ENCODE results near the gene CLEC2A.
"Not testable (repeated sequence)": the region's sequence is repeated elsewhere in the genome, so short reads cannot be mapped to it uniquely, and the experiment has no call there.

CLEC2A gene

GRCh38 chr12:9932270-9932669 lies at the start of gene CLEC2A:
TSS of gene CLEC2A (minus strand) at chr12:9932370. CDS start at chr12:9932329, 41 bp downstream.
- no peak for DNase-seq (ENCODE audit: low read depth in 3 of 3, low spot score in 1 of 3)

DNA sequence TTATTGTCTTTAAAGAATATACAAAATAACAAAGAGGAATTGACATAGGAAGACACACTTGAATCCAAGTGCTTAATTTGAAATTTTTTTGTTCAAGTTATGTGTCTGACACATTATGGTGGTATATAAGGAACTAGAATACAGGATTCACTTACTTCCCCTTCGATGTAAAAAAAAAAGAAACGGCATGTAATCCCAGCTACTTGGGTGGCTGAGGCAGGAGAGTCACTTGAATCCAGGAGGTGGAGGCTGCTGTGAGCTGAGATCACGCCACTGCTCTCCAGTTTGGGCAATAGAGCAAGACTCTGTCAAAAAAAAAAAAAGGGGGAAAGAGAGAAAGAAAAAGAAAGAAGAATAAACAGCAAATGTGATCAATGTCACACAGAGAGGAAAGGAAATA lies 48.0 kb upstream of the CLEC2A start:
- no peak for DNase-seq (ENCODE audit: low read depth in 3 of 3, low spot score in 1 of 3)

GRCh38 chr12:9977916-9978315 lies 45.7 kb upstream of the CLEC2A start:
- no peak for DNase-seq (ENCODE audit: low read depth in 3 of 3, low spot score in 1 of 3)

DNA sequence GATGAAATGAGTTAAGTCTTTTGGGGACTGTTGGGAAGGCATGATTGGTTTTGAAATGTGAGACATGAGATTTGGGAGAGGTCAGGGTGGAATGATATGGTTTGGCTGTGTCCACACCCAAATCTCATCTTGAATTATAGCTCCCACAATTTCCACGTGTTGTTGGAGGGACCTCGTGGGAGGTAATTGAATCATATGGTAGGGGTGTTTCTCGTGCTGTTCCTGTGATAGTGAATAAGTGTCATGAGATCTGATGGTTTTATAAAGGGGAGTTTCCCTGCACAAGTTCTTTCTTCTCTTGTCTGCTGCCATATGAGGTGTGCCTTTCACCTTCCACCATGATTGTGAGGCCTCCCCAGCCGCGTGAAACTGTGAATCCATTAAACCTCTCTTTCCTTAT lies 44.5 kb upstream of the CLEC2A start:
- DNase-seq (ENCODE audit: low read depth in 3 of 3, low spot score in 1 of 3): not testable (repeated sequence)

- no peak for DNase-seq (ENCODE audit: low read depth in 3 of 3, low spot score in 1 of 3)
These were observed 43.4 kb upstream of the CLEC2A start for GRCh38 chr12:9975614-9976013.

DNA sequence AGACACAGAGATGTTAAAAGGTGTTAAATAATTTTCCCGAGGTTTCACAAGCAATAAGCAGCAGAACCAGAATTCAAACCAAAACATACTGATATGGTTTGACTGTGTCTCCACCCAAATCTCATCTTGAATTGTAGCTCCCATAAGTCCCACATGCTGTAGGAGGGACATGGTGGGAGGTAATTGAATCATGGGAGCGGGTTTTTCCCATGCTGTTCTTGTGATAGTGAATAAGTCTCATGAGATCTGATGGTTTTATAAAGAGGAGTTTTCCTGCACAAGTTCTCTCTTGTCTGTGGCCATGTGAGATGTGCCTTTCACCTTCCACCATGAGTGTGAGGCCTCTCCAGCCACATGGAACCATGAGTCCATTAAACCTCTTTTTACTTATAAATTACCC lies 42.6 kb upstream of the CLEC2A start:
- DNase-seq (ENCODE audit: low read depth in 3 of 3, low spot score in 1 of 3): not testable (repeated sequence)

DNA sequence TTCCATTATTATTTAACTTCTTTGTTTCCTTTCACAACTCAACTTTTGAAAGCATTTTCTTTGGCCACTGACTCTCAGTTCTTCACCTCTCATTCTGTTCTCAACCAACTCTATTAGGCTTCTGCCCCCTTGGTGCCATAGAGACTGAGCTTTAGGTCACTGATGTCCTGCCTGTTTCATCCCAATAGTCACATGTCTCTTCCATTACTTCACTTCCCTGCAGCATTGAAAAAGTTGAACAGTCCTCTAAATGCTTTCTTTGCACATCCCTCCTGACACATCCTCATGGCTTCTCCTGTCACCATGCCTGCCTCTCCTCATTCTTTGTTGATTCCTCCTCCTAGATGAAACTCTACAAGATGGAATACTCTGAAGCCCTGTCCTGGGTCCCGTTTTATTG lies 41.8 kb upstream of the CLEC2A start:
- no peak for DNase-seq (ENCODE audit: low read depth in 3 of 3, low spot score in 1 of 3)

GRCh38 chr12:9971181-9971580 lies 39.0 kb upstream of the CLEC2A start, which contains the start of gene CLEC12A:
TSS of gene CLEC12A (plus strand) at chr12:9971409. CDS start at chr12:9971597, 188 bp downstream.
- no peak for DNase-seq (ENCODE audit: low read depth in 3 of 3, low spot score in 1 of 3)

DNA sequence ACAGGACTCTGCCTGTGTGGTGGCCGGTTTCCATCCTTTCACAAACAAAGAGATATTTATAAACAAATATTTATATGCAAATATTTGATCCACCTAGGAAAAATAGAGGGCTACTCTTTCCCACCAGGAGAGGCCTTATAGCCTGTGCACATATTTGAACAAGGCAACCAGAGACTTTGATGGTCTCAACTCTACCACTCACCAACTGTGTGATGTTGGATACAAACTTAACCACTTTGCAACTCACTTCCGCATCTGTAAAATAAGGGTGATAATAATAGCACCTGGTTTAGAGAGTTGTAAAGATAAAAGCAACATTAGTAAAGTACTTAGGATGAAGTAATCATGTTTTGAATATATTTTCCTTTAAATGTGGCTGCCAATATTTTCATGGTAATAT lies 37.5 kb upstream of the CLEC2A start:
- no peak for DNase-seq (ENCODE audit: low read depth in 3 of 3, low spot score in 1 of 3)

- no peak for DNase-seq (ENCODE audit: low read depth in 3 of 3, low spot score in 1 of 3)
These were observed 29.7 kb upstream of the CLEC2A start for GRCh38 chr12:9961901-9962300.

DNA sequence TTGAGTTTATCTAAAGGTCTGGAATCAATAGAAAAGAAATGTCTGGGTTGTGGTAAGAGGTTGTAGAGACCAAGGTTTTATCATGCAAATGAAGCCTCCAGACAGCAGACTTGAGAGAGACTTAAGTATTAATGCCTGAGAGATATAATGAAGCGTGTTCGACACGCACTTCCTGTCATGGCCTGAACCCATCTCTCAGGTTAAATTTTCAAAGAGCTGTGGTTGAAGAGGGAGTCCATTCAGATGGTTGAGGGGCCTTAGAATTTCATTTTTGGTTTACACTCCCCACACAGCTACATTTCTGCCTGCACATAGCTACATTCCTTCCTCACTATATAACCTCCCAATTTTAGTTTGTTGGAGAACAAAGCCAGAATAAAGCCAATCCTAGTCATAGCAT lies 28.9 kb upstream of the CLEC2A start:
- no peak for DNase-seq (ENCODE audit: low read depth in 3 of 3, low spot score in 1 of 3)

- no peak for DNase-seq (ENCODE audit: low read depth in 3 of 3, low spot score in 1 of 3)
These were observed 28.4 kb upstream of the CLEC2A start for GRCh38 chr12:9960590-9960989.

DNA sequence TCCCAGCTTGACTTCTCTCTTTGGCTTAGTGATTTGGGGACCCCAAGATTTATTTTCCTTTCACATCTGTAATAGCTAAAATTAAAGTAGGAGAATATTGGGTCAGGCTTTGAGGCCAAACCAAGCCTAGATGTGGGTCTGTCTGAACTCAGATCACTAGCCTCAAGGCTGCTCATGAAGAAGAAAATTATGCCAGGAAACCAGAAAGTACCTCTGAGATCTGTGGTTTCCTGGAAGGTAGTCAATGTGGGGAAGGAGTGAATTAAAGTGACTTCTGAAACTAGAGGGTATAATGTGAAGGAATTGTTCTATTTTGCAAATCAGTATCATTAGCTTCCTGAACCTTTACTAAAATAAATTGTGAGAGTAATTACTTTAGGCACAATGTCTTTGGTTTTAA lies 25.7 kb upstream of the CLEC2A start:
- DNase-seq (ENCODE audit: low read depth in 3 of 3, low spot score in 1 of 3): no peak

GRCh38 chr12:9952954-9953729 lies 21.0 kb upstream of the CLEC2A start:
- not testable (repeated sequence) for DNase-seq (ENCODE audit: low read depth in 3 of 3, low spot score in 1 of 3)

DNA sequence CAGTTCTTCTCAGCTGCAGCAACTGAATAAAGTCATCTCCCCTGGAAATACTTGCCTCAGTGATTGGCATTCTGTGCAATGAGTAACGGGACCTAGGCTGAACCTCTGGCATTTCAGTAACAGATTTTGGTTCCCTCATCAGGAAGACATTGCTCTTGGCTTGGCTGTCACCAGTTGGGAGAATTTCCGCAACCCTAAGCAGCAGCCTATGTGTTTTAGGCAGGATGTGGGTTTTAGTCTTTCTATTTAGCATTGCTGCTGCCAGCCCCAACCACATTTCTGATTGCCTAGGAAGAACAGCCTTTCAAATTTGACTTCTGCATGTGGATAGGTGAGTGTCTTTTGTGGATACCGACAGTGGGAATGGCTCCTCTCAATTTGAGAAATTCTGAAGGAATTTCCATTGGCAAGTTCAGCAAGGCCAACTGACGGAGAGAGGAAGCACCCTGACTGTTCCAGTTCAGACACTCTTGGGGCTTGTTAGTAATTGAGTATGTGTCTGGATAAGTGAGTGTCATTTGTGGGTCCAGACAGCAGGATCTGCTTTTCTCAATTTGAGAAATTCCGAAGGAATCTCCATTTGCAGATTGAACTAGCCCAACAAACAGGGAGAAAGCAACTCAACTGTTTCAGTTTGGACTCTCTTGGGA lies 19.0 kb upstream of the CLEC2A start:
- no peak for DNase-seq (ENCODE audit: low read depth in 3 of 3, low spot score in 1 of 3)

GRCh38 chr12:9948606-9949296 lies 16.6 kb upstream of the CLEC2A start:
- no peak for DNase-seq (ENCODE audit: low read depth in 3 of 3, low spot score in 1 of 3)

DNA sequence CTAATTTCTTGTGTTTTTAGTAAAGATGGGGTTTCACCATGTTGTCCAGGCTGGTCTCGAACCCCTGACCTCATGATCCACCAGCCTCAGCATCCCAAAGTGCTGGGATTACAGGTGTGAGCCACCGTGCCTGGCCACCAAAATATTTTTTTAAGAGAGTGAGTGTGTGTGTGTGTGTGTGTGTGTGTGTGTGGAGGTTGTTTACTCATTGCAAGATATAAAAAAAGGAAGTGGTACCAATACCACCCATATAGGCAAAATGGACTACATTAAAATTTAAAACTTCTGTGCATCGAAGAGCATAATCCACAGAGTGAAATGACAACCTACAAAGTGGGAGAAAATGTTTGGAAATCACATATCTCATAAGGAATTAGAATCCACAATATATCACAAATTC lies 15.5 kb upstream of the CLEC2A start:
- no peak for DNase-seq (ENCODE audit: low read depth in 3 of 3, low spot score in 1 of 3)

DNA sequence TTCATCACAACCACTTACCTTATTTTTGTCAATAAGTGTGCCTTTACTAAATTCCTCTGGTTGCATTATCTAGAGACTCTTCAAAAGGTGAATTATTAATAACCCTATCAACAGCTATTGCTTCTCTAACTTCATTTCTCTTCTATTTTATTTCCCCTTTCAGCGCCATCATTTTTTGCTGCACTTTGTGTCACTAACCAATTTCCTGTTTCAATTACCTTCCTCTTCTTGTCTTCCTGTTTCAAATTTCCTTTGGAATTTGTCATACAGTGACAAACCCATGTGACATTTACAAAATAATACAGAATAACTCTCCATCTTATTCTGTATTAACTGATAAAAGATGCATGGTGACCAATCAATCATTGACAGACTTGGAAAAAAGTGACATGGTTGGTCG lies 12.2 kb upstream of the CLEC2A start:
- DNase-seq (ENCODE audit: low read depth in 3 of 3, low spot score in 1 of 3): no peak

DNA sequence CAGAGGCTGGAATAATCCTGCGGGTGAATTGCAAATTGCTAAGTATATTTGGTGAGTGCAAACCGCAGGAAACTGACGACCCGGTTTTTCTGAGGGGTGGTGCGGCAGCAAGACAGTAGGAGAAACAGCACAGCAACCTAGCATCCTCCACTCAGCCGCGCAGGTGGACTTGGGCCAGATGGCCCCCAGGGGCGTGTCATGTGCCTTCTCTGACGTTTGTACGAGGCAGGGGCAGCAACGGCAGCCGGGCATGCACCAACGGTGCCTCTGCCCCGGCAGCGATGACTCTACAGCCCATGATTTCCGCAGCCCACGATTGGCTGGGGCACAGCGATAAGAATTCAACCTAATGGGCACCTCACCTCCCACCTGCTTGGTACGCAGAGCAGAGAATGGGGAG lies 11.1 kb upstream of the CLEC2A start:
- DNase-seq (ENCODE audit: low read depth in 3 of 3, low spot score in 1 of 3): no peak

DNA sequence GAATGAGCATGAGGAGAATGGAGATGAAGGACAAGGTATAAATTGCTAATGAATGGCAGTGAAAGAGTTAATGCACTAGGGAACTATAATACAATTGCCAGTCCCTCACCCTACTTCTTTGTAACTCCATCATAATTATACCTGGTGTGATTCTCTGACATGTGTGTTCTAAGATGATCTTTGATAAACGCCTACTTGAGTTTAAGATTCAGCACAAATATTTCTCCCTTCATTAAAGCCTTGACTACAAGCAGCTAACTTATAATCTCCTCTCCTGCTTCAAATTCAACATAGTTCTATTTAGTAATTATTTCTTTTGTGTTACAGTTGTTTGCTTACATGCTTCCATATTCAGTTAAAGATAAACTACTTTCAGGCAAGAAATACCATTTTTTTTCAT lies 9.7 kb upstream of the CLEC2A start:
- DNase-seq (ENCODE audit: low read depth in 3 of 3, low spot score in 1 of 3): no peak

DNA sequence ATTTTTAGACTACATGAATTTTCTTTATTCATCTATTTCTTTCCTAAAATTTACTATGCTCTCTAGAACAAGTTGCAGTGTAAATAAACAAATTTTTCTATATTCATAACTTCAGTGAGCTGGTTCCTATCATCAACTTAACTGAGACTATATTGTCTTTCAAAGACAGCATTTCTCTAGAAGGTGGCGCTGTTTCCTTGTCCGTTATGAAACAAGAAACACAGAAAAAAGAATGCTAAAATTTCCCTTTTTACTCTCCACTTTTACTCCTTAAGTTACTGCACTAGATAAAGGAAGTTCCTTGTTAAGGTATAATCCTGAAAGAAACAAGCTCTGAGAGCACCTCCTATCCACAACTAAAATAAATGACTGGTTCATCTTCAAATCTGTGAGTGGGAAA lies 8.2 kb upstream of the CLEC2A start:
- no peak for DNase-seq (ENCODE audit: low read depth in 3 of 3, low spot score in 1 of 3)

GRCh38 chr12:9936591-9936990 lies 4.4 kb upstream of the CLEC2A start:
- no peak for DNase-seq (ENCODE audit: low read depth in 3 of 3, low spot score in 1 of 3)
